Osteoblast (primary cell): Measurements from ENCODE around the gene SESN2. TPM values are rescaled to one million over a fixed set of nuclear protein-coding genes. Genes with fewer than 3 reads are reported as not detected.
A peak's percentile ranks its signal among the peaks of the same experiment; 100 is the strongest.

Experiments used
- DNase-seq: peaks from one replicate; pipeline ENCODE4 v3.0.0; 2011; ENCODE audit warnings: low spot score, mixed read lengths; ENCODE audit not compliant: insufficient read length; ENCODE audit errors: missing footprints
- H2AFZ ChIP-seq: 2 replicates; pipeline ENCODE4 v1.6.0; 2011; ENCODE audit warnings: mild to moderate bottlenecking, low read length
- H3K27ac ChIP-seq: 2 replicates; pipeline ENCODE4 v1.5.1; 2011; ENCODE audit warnings: mild to moderate bottlenecking, low read depth, low read length, moderate library complexity
- H3K27me3 ChIP-seq: 2 replicates; pipeline ENCODE4 v1.6.0; 2012; ENCODE audit warnings: mild to moderate bottlenecking, control low read depth, inconsistent platforms, low read length, moderate library complexity; ENCODE audit not compliant: insufficient read depth
- H3K36me3 ChIP-seq: 2 replicates; pipeline ENCODE4 v1.5.1; 2011; ENCODE audit warnings: mild to moderate bottlenecking, low read length, control low read depth, moderate library complexity; ENCODE audit not compliant: insufficient read depth
- H3K4me1 ChIP-seq: 2 replicates; pipeline ENCODE4 v1.5.1; 2011; ENCODE audit warnings: mild to moderate bottlenecking, low read length, control low read depth, moderate library complexity; ENCODE audit not compliant: insufficient read depth
- H3K4me2 ChIP-seq: 2 replicates; pipeline ENCODE4 v1.6.0; 2011; ENCODE audit warnings: mild to moderate bottlenecking, low read length; ENCODE audit not compliant: insufficient read depth
- H3K4me3 ChIP-seq: fragments of 200-600 bp; sonication (generic); 3 replicates; pipeline ENCODE4 v1.5.1; 2012; ENCODE audit warnings: mild to moderate bottlenecking, low read length, inconsistent platforms; ENCODE audit not compliant: insufficient read depth
- H3K79me2 ChIP-seq: 2 replicates; pipeline ENCODE4 v1.6.0; 2012; ENCODE audit warnings: mild to moderate bottlenecking, low read length, control low read depth, inconsistent platforms; ENCODE audit not compliant: insufficient read depth
- H3K9me3 ChIP-seq: 2 replicates; pipeline ENCODE4 v1.5.1; 2011; ENCODE audit warnings: low read depth, low read length, control low read depth
- H4K20me1 ChIP-seq: 2 replicates; pipeline ENCODE4 v1.6.0; 2012; ENCODE audit warnings: mild to moderate bottlenecking, low read length, control low read depth; ENCODE audit not compliant: insufficient read depth
- CTCF ChIP-seq: IDR thresholded peaks from 2 replicates; pipeline ENCODE4 v1.5.1; 2011; ENCODE audit warnings: mild to moderate bottlenecking, low read depth, low read length, moderate library complexity; ENCODE audit errors: extremely low read depth
- total RNA-seq: library from RNA; depleted of rRNA; stranded (reverse); fragments of >200 nt; gene quantifications from 2 replicates; pipeline ENCODE4 v1.2.3, GENCODE V29; 2012

The SESN2 gene
- total RNA-seq, 1 donor, result 59.7 TPM

- H3K4me1 ChIP-seq, result peaks cover 17% of the 10 kb centered on the region
- no peaks in the 10 kb centered on the region for H3K27me3 ChIP-seq
- no peak overlapping the region for H2AFZ ChIP-seq
- DNase-seq, result no peak
- H3K79me2 ChIP-seq, result peaks cover 19% of the 10 kb centered on the region
- H4K20me1 ChIP-seq, result peaks cover 8% of the 10 kb centered on the region
- H3K9me3 ChIP-seq, result no peaks in the 10 kb centered on the region
- H3K4me2 ChIP-seq, result no peak overlapping the region
- H3K27ac ChIP-seq, result no peak overlapping the region
- H3K4me3 ChIP-seq, result no peak overlapping the region
- TF ChIP-seq CTCF, result no peak
- no peaks in the 10 kb centered on the region for H3K36me3 ChIP-seq
These were observed 3.0 kb upstream of the SESN2 start for GRCh38 chr1:28256197-28256827.

- Histone ChIP-seq H3K4me1 (peaks cover 25% of the 10 kb centered on the region), H3K36me3 (no peaks in the 10 kb centered on the region), H3K79me2 (peaks cover 33% of the 10 kb centered on the region), H2AFZ (no peak overlapping the region), H3K4me2 (no peak overlapping the region), H4K20me1 (peaks cover 18% of the 10 kb centered on the region), H3K27me3 (no peaks in the 10 kb centered on the region), H3K4me3 (no peak overlapping the region), H3K9me3 (no peaks in the 10 kb centered on the region), H3K27ac (no peak overlapping the region)
- no peak for DNase-seq
- TF ChIP-seq CTCF, result no peak
These were observed 1.6 kb upstream of the SESN2 start for GRCh38 chr1:28257736-28258135.

GRCh38 chr1:28258628-28259251 lies 578 bp upstream of the SESN2 start:
- TF ChIP-seq CTCF, result no peak
- peak overlapping the region; percentile 66 for H2AFZ ChIP-seq
- peak; percentile 52 for DNase-seq
- H4K20me1 ChIP-seq, result peaks cover 28% of the 10 kb centered on the region
- no peaks in the 10 kb centered on the region for H3K9me3 ChIP-seq
- H3K79me2 ChIP-seq, result peaks cover 43% of the 10 kb centered on the region
- peak overlapping the region; percentile 89 for H3K27ac ChIP-seq
- no peaks in the 10 kb centered on the region for H3K36me3 ChIP-seq
- peak overlapping the region; percentile 93 for H3K4me3 ChIP-seq
- H3K4me1 ChIP-seq, result peaks cover 25% of the 10 kb centered on the region
- no peaks in the 10 kb centered on the region for H3K27me3 ChIP-seq
- peak overlapping the region; percentile 77 for H3K4me2 ChIP-seq
